Mesothelial cell of epicardium (in vitro differentiated cells): Measurements from ENCODE around the gene SMIM35. TPM values are rescaled to one million over a fixed set of nuclear protein-coding genes. Genes with fewer than 3 reads are reported as not detected.
"Not testable (repeated sequence)": the region's sequence is repeated elsewhere in the genome, so short reads cannot be mapped to it uniquely, and the experiment has no call there.

Experiments used
- DNase-seq, 2 experiments: peaks; one replicate each; pipeline ENCODE4 v3.0.0; 2021; ENCODE audit warnings: low spot score in 2 of 2; ENCODE audit not compliant: unreplicated experiment in 2 of 2
- H3K27ac Mint-ChIP-seq: 2 replicates; pipeline ENCODE4 v1.8.0; 2021; ENCODE audit warnings: mixed read lengths
- H3K27me3 Mint-ChIP-seq: 2 replicates; pipeline ENCODE4 v1.8.0; 2021; ENCODE audit warnings: low read depth, mixed read lengths
- H3K36me3 Mint-ChIP-seq: 2 replicates; pipeline ENCODE4 v1.8.0; 2021; ENCODE audit warnings: mixed read lengths
- H3K4me1 Mint-ChIP-seq: 2 replicates; pipeline ENCODE4 v1.8.0; 2021; ENCODE audit warnings: mixed read lengths
- H3K4me3 Mint-ChIP-seq: 2 replicates; pipeline ENCODE4 v1.8.0; 2021; ENCODE audit warnings: mild to moderate bottlenecking, moderate library complexity, mixed read lengths
- H3K9me3 Mint-ChIP-seq: 2 replicates; pipeline ENCODE4 v1.8.0; 2021; ENCODE audit warnings: mixed read lengths
- total RNA-seq: library from RNA; stranded (reverse); gene quantifications from 3 replicates; pipeline ENCODE4 v1.2.1, GENCODE V29; 2021
- TF ChIP-seq, protein P1 (sequence below): fragments of 200-600 bp; sonication (generic); IDR thresholded peaks from one replicate; pipeline ENCODE4 v1.5.0; 2021; ENCODE audit warnings: antibody characterized with exemption; ENCODE audit not compliant: unreplicated experiment

Gene SMIM35
- total RNA-seq, 1 donor from 2014 or later, result not detected

DNA sequence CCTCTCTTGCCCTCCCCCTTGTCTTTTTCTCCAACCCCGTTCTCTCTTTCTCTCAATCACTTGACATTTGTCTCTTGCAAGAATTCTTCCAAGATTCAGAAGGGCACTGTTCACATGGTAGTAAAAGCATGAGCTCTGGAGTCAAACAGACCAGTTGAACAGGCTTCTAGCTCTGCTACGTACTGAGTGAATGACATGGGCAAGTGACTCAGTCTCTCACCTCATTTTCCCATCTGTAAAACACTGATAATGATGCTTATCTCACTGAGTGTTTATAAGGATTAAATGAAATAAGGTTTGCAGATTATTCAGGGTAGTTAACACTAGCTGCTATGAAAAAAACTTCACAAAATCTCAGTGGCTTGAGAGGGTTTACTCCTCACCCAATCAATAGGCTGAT is 106.5 kb downstream of the SMIM35 start:
- DNase-seq, result no peak
- TF ChIP-seq, protein P1, sequence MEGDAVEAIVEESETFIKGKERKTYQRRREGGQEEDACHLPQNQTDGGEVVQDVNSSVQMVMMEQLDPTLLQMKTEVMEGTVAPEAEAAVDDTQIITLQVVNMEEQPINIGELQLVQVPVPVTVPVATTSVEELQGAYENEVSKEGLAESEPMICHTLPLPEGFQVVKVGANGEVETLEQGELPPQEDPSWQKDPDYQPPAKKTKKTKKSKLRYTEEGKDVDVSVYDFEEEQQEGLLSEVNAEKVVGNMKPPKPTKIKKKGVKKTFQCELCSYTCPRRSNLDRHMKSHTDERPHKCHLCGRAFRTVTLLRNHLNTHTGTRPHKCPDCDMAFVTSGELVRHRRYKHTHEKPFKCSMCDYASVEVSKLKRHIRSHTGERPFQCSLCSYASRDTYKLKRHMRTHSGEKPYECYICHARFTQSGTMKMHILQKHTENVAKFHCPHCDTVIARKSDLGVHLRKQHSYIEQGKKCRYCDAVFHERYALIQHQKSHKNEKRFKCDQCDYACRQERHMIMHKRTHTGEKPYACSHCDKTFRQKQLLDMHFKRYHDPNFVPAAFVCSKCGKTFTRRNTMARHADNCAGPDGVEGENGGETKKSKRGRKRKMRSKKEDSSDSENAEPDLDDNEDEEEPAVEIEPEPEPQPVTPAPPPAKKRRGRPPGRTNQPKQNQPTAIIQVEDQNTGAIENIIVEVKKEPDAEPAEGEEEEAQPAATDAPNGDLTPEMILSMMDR, result no peak
- Mint-ChIP-seq H3K27me3 (peaks cover 61% of the 10 kb centered on the region), H3K27ac (no peak overlapping the region), H3K9me3 (no peaks in the 10 kb centered on the region), H3K4me1 (peaks cover 2% of the 10 kb centered on the region), H3K36me3 (no peaks in the 10 kb centered on the region), H3K4me3 (no peak overlapping the region)

- TF ChIP-seq, protein P1, result no peak
- no peak overlapping the region for H3K27ac Mint-ChIP-seq
- H3K36me3 Mint-ChIP-seq, result no peaks in the 10 kb centered on the region
- no peaks in the 10 kb centered on the region for H3K9me3 Mint-ChIP-seq
- H3K27me3 Mint-ChIP-seq, result peaks cover 54% of the 10 kb centered on the region
- no peak overlapping the region for H3K4me3 Mint-ChIP-seq
- peak in 1 of 2 experiments; percentile 22 for DNase-seq
- no peaks in the 10 kb centered on the region for H3K4me1 Mint-ChIP-seq
Measured at GRCh38 chr11:117979481-117980211, 107.1 kb downstream of the SMIM35 start.

DNA sequence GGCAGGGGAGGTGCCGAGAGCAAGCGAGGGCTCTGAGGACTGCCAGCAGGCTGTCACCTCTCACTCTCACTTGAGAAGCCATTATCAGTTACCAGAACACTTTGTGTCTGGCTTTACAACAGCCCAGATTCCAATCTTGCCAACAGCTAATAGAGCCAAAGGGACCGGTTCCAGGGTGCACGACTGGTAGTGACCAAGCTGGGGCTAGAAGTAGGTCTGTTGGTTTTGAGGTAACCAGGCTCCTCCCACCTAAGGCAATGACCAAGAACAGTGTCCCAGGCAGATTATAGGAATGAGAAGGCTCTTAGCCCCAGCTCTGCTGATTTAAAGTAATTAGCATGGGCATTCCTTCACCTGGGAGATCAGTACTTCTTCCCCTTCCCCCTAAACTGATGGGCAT is 107.8 kb downstream of the SMIM35 start:
- Mint-ChIP-seq H3K27me3 (peaks cover 48% of the 10 kb centered on the region), H3K4me1 (no peaks in the 10 kb centered on the region), H3K27ac (no peak overlapping the region), H3K4me3 (no peak overlapping the region), H3K36me3 (no peaks in the 10 kb centered on the region), H3K9me3 (no peaks in the 10 kb centered on the region)
- DNase-seq, result no peak
- TF ChIP-seq, protein P1, result no peak

DNA sequence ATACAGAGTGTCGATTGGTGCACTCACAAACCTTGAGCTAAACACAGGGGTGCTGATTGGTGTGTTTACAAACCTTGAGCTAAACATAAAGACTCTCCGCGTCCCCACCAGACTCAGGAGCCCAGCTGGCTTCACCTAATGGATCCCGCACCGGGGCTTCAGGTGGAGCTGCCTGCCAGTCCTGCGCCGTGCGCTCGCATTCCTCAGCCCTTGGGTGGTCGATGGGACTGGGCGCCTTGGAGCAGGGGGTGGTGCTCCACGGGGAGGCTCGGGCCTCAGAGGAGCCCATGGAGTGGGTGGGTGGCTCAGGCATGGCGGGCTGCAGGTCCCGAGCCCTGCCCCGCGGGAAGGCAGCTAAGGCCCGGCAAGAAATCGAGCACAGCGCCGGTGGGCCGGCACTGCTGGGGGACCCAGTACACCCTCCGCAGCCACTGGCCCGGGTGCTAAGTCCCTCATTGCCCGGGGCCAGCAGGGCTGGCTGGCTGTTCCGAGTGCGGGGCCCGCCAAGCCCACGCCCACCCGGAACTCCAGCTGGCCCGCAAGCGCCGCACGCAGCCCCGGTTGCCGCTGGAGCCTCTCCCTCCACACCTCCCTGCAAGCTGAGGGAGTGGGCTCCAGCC is 108.4 kb downstream of the SMIM35 start:
- not testable (repeated sequence) for H3K4me3 Mint-ChIP-seq, H3K9me3 Mint-ChIP-seq, H3K27ac Mint-ChIP-seq, H3K36me3 Mint-ChIP-seq, H3K4me1 Mint-ChIP-seq
- DNase-seq, result peak in 1 of 2 experiments; percentile 21
- peaks cover 42% of the 10 kb centered on the region for H3K27me3 Mint-ChIP-seq

- H3K4me1 Mint-ChIP-seq, H3K27ac Mint-ChIP-seq, H3K9me3 Mint-ChIP-seq, H3K4me3 Mint-ChIP-seq, H3K36me3 Mint-ChIP-seq: not testable (repeated sequence)
- DNase-seq, result peak in 1 of 2 experiments; percentile 9
- peaks cover 42% of the 10 kb centered on the region for H3K27me3 Mint-ChIP-seq
Measured at GRCh38 chr11:117977612-117978264, 109.0 kb downstream of the SMIM35 start.

GRCh38 chr11:117977029-117977428 is 109.7 kb downstream of the SMIM35 start:
- no peak for DNase-seq
- no peak overlapping the region for H3K4me3 Mint-ChIP-seq
- no peak overlapping the region for H3K27ac Mint-ChIP-seq
- H3K9me3 Mint-ChIP-seq, result no peaks in the 10 kb centered on the region
- H3K4me1 Mint-ChIP-seq, result peaks cover 3% of the 10 kb centered on the region
- peaks cover 44% of the 10 kb centered on the region for H3K27me3 Mint-ChIP-seq
- TF ChIP-seq, protein P1, result no peak
- no peaks in the 10 kb centered on the region for H3K36me3 Mint-ChIP-seq
